CD4-positive, alpha-beta T cell treated with Interleukin-17A for 4 hours (primary cell): Measurements from ENCODE around the gene KMT2C.

ENCODE experiments used
- DNase-seq: peaks from one replicate; pipeline ENCODE4 v3.0.0-alpha.2; 2020; ENCODE audit warnings: mixed read lengths

The KMT2C gene

GRCh38 chr7:152185558-152185957 lies 250.2 kb downstream of the KMT2C start:
- DNase-seq: no peak

DNA sequence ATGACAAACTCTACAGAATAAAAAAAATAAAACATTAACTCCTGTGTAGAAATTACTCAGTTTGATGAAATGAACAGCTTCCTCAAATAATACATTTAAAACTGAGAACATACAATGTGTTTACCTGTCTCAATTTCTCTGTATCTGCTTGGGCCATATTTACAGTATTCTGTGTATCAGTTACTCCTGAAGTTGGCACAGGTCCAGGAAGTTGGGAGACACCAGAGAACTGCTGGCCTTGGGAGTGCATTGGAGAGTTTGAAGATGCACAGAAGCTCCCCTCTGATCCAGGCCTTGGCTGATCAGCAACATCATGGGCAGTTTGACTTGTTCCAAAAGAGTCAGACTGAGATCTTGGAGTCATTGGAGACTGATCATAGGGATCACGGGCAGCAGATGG lies 255.2 kb downstream of the KMT2C start:
- DNase-seq: peak; percentile 6

GRCh38 chr7:152180048-152180447 lies 255.8 kb downstream of the KMT2C start:
- no peak for DNase-seq

- DNase-seq: no peak
Measured at GRCh38 chr7:152178405-152179058, 257.3 kb downstream of the KMT2C start.

DNA sequence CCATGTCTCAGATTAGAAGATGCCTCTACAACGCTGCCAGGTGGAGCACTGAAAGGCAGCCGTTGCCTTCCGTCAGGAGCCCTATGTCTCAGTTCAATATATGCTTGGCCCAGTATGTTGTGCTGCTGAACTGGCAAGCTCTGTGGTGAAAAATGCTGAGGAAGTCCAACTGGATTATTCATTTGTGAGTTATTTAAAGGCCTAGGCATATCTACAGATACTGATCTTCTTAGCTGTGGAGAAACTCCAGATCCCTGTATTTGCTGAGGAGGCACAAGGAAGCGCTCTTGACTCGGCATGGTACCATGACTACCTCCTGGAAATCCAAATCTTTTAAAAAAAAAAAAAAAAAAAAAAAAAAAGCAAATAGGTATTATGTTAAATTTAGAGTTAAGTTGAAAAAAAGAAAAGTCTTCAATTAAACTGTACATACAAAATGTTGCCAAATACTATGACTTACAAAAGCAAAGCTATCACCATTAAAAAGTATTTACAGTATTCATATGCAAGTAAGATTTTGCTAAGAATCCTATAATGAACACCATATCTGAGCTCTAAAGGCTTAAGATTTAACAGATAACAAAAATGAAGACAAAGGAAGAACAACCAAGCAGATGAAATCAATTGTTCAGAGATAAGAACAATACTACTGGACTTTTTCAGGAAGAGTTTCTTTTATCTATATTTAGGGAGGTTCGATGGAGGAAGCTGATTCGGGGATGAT lies 258.0 kb downstream of the KMT2C start:
- no peak for DNase-seq

DNA sequence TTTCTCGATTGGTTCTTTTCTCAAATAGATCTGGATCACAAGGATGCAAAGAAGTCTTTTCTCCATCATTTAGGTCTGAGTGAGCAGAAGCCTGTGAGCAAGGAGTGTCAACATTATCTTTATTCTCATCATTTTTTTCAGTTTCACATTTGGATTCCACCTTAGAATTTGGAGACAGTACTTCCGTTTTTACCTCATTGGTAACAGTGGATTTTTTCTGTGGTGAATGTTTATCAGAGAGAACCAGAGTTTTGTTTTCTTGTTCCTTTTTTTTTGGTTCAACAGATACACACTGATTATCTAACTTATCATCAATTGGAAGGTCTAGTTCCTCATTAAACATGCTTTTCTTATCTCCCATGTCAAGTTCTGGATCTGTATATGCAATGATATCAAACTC lies 259.0 kb downstream of the KMT2C start:
- DNase-seq: no peak

DNA sequence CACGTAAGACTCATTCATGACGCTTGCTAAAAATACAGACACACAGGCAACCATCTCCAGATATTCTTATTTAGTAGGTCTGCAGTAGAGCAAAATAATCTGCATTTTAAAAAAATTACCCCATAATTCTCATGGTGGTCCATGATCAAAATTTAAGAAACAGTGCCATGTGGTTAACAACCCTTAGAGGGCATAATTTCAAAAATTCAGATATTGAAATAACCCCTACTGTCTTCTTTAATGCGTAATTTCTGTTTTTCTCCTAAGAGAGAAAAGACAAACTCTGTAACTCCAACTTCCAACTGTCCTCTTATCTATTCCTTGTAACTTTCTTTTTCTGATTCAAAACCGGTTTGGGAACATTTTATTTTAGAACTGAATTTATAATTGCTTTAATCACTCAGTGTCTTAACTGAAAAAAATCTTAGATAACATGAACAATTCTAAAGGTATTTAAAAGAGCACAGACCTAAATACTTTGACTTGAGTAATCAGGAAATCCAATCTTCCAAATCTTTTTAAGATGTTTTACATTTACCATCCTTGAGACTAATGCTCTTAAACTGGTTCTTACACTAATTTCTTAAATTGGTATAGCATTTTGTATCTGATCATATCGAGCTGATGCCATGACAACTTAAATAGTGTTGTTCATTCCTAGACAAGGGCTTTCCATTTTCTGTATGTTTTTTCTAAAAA lies 262.3 kb downstream of the KMT2C start:
- DNase-seq: no peak

DNA sequence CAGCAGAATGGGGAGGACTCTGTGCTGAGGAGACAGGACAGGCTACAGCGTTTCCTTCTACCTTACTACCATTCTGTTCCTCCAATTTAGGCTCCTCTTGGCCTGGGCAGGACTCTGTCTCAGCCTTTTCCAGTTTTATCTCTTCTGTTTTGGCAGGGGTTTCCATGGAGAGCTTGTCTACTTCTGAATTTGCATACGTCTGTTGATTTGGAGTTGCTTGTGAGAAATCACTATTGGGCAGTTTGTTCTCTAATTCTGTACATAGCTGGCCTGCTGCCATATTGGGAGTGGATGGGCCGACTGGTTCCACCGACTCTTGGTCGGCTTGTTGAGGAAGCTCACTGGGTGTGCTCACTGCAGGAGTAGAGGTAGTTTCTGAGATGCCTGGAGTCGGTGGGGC lies 273.5 kb downstream of the KMT2C start:
- no peak for DNase-seq

DNA sequence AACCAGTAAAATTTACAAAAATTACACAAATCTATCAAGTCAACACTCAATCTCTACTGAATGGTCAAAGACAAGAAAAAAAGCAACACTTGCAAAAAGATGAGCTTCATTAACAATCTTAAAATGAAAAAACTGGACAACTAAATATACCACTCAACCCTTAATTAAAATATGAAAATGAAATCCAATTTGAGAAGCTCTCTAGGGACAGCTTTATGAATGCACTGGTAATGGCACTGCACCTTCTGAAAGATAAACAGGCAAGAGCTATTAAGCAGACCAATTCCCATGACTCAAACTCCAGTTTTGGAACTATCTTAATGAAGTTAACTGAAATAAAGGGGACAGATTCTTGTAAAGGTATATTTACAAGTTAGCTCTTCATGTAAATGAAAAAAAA lies 274.6 kb downstream of the KMT2C start:
- DNase-seq: no peak

DNA sequence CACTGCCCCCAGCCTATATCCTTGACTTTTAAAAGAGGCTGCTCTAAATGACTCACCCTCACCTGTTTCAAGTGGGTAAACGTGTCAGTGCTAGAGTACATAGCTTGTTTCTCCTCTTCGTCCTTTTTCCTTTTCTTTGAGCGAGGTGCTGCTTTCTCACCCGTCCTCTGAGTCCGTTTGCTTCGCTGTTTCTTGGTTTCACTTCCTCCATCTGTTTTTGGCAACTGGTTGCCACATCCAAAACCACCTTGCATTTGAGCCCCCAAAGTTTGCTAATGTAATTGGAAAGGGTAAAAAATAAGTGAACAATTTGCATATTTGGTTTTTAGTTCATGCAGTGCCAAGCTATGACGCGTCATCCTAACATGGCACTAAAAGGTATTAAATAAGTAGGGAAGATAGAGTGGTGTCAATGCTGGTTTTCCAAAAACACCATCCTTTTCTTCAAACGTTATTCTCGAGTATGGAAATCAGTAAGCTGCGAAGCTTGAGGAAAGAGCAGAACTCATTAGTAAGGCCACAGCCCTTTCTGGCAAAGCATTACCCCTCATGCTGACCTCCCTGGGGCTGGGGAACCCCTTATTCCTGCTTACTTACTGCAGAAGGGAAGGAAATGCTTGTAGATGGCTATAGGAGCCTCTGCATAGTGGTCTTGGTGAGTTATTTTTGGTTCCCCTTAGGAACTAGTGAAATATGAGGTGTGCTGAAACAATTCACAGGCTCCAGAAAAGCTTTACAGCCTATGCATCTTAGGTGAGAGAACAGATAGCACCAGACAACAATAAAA lies 276.8 kb downstream of the KMT2C start:
- no peak for DNase-seq

GRCh38 chr7:152152267-152152666 lies 283.5 kb downstream of the KMT2C start:
- no peak for DNase-seq

DNA sequence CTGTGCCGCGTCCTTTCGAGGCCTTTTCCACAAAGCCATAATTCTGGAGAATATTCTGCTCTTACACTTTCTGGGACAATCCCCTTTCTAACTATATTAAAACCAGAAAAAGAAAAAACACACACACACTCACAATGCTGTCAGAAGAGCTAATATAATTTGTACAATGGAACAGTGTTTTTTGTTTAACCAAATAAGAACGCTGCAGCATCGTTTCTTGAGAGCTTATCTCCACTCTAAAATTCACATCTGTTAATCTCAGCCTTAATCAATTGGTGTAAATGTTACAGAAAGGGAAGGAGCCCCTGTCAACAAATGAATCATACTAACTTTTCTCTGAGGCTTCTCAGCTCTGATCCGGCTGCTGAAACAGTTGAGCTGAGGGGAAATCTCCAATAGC lies 286.4 kb downstream of the KMT2C start:
- no peak for DNase-seq

- no peak for DNase-seq
Measured at GRCh38 chr7:152148706-152149105, 287.1 kb downstream of the KMT2C start.

DNA sequence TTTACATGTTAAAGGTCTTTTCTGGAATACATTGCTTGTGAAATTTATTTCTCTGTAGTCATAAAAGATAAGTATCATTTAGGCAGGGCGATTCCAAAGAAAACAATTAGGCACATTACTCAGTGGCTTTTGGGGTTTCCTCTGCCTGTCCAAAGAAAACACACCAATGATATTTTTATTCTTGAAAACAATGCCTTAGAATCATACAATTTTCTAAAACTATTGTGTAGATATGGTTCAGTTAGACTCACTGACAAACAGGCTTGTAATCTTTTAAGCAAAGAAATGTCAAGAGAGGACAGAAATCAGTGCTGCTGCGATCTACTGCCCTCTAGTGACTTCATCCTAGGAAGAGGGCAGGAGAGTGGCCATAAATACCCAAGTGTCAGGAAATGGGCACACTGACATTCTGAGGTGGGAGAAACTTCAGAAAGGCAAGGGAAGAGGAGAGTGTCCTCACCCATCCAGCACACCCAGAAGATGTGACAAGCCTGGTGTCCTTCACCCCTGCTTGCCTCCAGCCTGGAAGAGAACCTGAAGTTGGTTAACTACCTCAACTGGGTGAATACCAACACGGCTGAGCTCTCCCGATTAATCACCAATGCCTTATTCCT lies 289.8 kb downstream of the KMT2C start:
- peak; percentile 52 for DNase-seq

DNA sequence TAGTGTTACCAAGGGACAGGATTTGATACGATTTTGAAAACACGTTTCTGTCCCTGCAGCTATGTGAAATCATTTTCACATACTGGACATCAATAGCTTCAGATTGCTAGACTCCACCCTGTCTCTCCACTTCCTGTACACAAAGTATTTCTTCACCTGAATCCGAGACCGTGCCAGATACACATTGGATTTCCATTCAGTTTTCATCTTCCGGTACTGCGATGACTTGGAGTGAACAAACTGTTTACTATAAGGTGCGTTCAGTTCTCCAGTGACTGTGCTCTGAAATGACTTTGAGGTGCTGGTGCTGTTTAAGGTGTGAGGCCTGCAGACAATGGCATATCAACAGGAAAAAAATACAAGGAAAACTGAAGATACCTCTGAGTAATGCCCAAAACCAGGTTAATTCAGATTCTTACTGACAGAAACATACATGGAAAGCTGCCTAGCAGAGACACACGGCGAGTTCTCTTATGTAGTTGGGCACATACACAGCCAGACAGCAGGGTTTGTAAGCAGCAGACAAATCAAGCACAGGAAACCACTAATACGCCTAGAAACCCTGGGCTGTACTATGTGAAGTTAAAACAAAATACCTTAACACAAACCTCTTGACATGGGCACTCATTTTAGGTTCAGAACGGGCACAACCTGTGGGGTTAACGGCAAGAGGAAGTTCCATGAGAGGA lies 291.1 kb downstream of the KMT2C start:
- DNase-seq: peak; percentile 26

- DNase-seq: peak; percentile 37
Measured at GRCh38 chr7:152142976-152143595, 292.7 kb downstream of the KMT2C start.

- DNase-seq: no peak
Measured at GRCh38 chr7:152140560-152140959, 295.2 kb downstream of the KMT2C start.

DNA sequence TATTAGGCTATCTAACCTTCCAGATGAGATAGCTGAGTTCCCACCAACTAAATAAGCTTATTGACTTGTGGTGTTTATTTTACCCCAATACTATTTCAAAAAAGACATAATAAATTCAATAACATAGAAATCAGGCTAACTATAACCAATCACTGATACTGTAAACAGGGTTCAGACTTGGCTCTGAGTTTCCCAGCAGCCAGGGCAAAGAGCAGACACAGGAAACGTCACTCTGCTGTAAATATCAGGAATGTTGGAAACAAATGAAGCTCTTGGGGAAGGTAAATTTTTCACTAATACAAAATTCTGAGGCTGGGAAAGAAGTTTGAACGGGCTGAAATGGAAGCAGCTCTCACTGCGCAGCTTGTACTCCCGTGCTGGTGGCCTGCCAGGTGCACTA lies 295.7 kb downstream of the KMT2C start:
- no peak for DNase-seq

DNA sequence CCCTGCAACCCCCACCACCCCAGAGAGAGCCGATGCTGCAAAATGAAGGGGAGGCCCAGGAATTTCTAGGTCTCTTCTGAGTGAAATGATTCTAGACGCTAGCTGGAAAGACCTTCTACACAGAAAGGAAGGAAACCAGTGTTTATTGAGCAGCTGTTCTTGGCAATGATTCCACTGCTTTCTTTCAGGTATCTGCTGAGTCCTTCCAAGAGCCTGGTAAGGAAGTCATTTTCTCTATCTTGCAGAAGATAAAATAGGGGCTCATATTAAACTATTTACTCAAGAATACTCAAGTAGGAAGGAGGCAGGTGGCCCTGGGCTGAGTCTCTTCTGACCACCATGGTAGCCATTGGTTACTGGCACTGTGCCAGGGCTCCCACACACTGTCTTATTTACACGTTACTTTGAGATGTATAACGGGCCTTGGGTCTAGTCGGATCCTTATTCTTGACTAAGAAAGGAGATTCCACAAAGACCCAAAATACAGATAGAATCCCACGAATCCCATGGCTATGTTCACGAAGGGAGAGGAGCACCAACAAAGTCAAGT lies 298.3 kb downstream of the KMT2C start:
- no peak for DNase-seq

- DNase-seq: no peak
Measured at GRCh38 chr7:152136686-152137085, 299.1 kb downstream of the KMT2C start.

- DNase-seq: no peak
Measured at GRCh38 chr7:152133804-152134203, 302.0 kb downstream of the KMT2C start.
